Liver (tissue), 4 donors: Measurements from ENCODE around the gene ADH4. TPM values are rescaled to one million over a fixed set of nuclear protein-coding genes. Genes with fewer than 3 reads are reported as not detected.

Source experiments
- polyA plus RNA-seq, 2 donors: library from polyadenylated mRNA; stranded (reverse) in 1 of 2; unstranded in 1 of 2; fragments of 200-250 nt in 1 of 2; fragments of >200 nt in 1 of 2; fragmentation: Nextera tagmentation in 1 of 2; extraction: Ambion mirVana in 1 of 2; gene quantifications; one replicate each; pipeline versions ENCODE4 v1.2.1 to v1.2.3, GENCODE V29; 2013 to 2015
- total RNA-seq, 2 donors: library from RNA; depleted of rRNA; stranded (reverse); fragments of >200 nt; gene quantifications; one replicate each; pipeline ENCODE4 v1.2.3, GENCODE V29; 2014
- TF ChIP-seq, protein P1 (sequence below): IDR thresholded peaks from 2 replicates; pipeline ENCODE4 v1.6.1; 2016; ENCODE audit warnings: antibody characterized with exemption
- donor health status: healthy.
- donor health status: healthy.
- donor health status: healthy.

The ADH4 gene
- total and polyA plus RNA-seq, 4 donors, result 31.1 to 363 (median 146) TPM

- TF ChIP-seq, protein P1, sequence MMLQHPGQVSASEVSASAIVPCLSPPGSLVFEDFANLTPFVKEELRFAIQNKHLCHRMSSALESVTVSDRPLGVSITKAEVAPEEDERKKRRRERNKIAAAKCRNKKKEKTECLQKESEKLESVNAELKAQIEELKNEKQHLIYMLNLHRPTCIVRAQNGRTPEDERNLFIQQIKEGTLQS, result no peak
These were observed 69.3 kb downstream of the ADH4 start (continued) for GRCh38 chr4:99074816-99075215.

Other genes with a start within 250 kb of the ADH4 start
- 10 to 100 TPM; 64.5 to 64.6 TPM for gene EIF4E, start 215.2 kb downstream of the ADH4 start, total RNA-seq
- gene EIF4E, start 215.2 kb downstream of the ADH4 start, polyA plus RNA-seq, result 10 to 100 TPM; 32.0 to 40.0 TPM
- gene METAP1, start 148.6 kb downstream of the ADH4 start, total RNA-seq, result 10 to 100 TPM; 16.3 to 16.9 TPM
- 10 to 100 TPM in 1 of 2 donors, 1 to 10 TPM in 1; 9.5 to 10.5 TPM for gene METAP1, start 148.6 kb downstream of the ADH4 start, polyA plus RNA-seq
- 100 to 1,000 TPM; 113 to 127 TPM for gene ADH5, start 55.5 kb downstream of the ADH4 start, total RNA-seq
- 100 to 1,000 TPM in 1 of 2 donors, 10 to 100 TPM in 1; 90.4 to 190 TPM for gene ADH5, start 55.5 kb downstream of the ADH4 start, polyA plus RNA-seq
- 100 to 1,000 TPM; 115 to 163 TPM for gene ADH6, start 74.9 kb upstream of the ADH4 start, total RNA-seq
- gene ADH6, start 74.9 kb upstream of the ADH4 start, polyA plus RNA-seq, result 10 to 100 TPM; 36.7 to 98.2 TPM
- gene ADH1A, start 146.7 kb upstream of the ADH4 start, total RNA-seq, result 100 to 1,000 TPM; 202 to 493 TPM
- 100 to 1,000 TPM; 123 to 554 TPM for gene ADH1A, start 146.7 kb upstream of the ADH4 start, polyA plus RNA-seq
- 1,000 to 10,000 TPM in 1 of 2 donors, 10 to 100 TPM in 1; 38.3 to 1,460 TPM for gene ADH1B, start 177.1 kb upstream of the ADH4 start, total RNA-seq
- 1,000 to 10,000 TPM in 1 of 2 donors, 100 to 1,000 TPM in 1; 658 to 1,163 TPM for gene ADH1B, start 177.1 kb upstream of the ADH4 start, polyA plus RNA-seq
- 10 to 100 TPM in 1 of 2 donors, under 1 TPM in 1; 0.84 to 74.3 TPM for gene ADH1C, start 208.4 kb upstream of the ADH4 start, total RNA-seq
- gene ADH1C, start 208.4 kb upstream of the ADH4 start, polyA plus RNA-seq, result 100 to 1,000 TPM in 1 of 2 donors, 10 to 100 TPM in 1; 88.3 to 374 TPM